Endothelial cell of umbilical vein (primary cell): ENCODE measurements around the gene BAZ1B. TPM values are rescaled to one million over a fixed set of nuclear protein-coding genes. Genes with fewer than 3 reads are reported as not detected.

Source experiments
- BruUV-seq: library from RNA; stranded (reverse); fragments of 400-500 nt; replicated peaks from 2 replicates; lab custom pipeline; 2021; lab: Mats Ljungman, UMichigan
- CTCF ChIA-PET: fragments of 300-600, 350-600 bp; sonication (Branson Sonifier 250); formaldehyde crosslinking; loops from one replicate; lab custom pipeline; 2021; ENCODE audit warnings: antibody characterized with exemption, inconsistent platforms; lab: Charles Lee
- POLR2A ChIA-PET: fragments of 300-600, 350-600 bp; sonication (Branson Sonifier 250); formaldehyde crosslinking; loops from one replicate; lab custom pipeline; 2021; ENCODE audit warnings: antibody characterized with exemption, inconsistent platforms; lab: Charles Lee
- DNase-seq: peaks from one replicate; pipeline ENCODE4 v3.0.0-alpha.2; 2011; ENCODE audit warnings: low read depth, low spot score
- FAIRE-seq: peaks from 2 replicates; lab custom pipeline; 2011; peaks lifted over from hg19 to GRCh38; lab: Jason Lieb, UNC
- H2AFZ ChIP-seq: 2 replicates; pipeline ENCODE4 v1.6.0; 2012; ENCODE audit warnings: low read depth, low read length, control low read depth, inconsistent platforms
- H3K27ac ChIP-seq: 2 replicates; pipeline ENCODE4 v1.5.1; 2011; ENCODE audit warnings: low read depth, mild to moderate bottlenecking, control low read depth, low read length, moderate library complexity; ENCODE audit not compliant: insufficient read depth
- H3K27me3 ChIP-seq, 2 experiments: 2 replicates each; pipeline versions ENCODE4 v1.6.0 to v1.6.1; 2011; ENCODE audit warnings: low read length in 2 of 2, mixed read lengths in 1 of 2; ENCODE audit not compliant: control insufficient read depth in 2 of 2, insufficient read depth in 2 of 2
- H3K36me3 ChIP-seq, 2 experiments: 2 replicates in 1 of 2; 3 replicates in 1 of 2; pipeline ENCODE4 v1.5.1; 2011; ENCODE audit warnings: low read length in 2 of 2, mild to moderate bottlenecking in 1 of 2, moderate library complexity in 1 of 2; ENCODE audit not compliant: control insufficient read depth in 2 of 2, insufficient read depth in 2 of 2; ENCODE audit errors: extremely low read depth in 1 of 2
- H3K4me1 ChIP-seq: 3 replicates; pipeline ENCODE4 v1.5.1; 2011; ENCODE audit warnings: mild to moderate bottlenecking, low read length; ENCODE audit not compliant: control insufficient read depth, insufficient read depth; ENCODE audit errors: extremely low read depth
- H3K4me2 ChIP-seq: 2 replicates; pipeline ENCODE4 v1.6.1; 2011; ENCODE audit warnings: low read length, control low read depth, mixed read lengths; ENCODE audit not compliant: insufficient read depth
- H3K4me3 ChIP-seq, 3 experiments: fragments of 200-600 bp in 1 of 3; sonication (generic), shearing (Covaris generic) in 1 of 3; replicated peaks in 1 of 3; 2 replicates each; pipeline ENCODE4 v1.5.1; 2011 to 2016; ENCODE audit warnings: control low read depth in 3 of 3, low read length in 3 of 3, mild to moderate bottlenecking in 2 of 3, inconsistent platforms in 1 of 3, low read depth in 1 of 3, moderate library complexity in 1 of 3; ENCODE audit not compliant: insufficient read depth in 1 of 3
- H3K79me2 ChIP-seq: 2 replicates; pipeline ENCODE4 v1.6.0; 2012; ENCODE audit warnings: low read length, inconsistent platforms; ENCODE audit not compliant: control insufficient read depth, insufficient read depth
- H3K9ac ChIP-seq: replicated peaks from 2 replicates; pipeline ENCODE3; 2011; ENCODE audit warnings: low read length, control low read depth; ENCODE audit not compliant: insufficient read depth; ENCODE audit errors: extremely low read depth
- H3K9me1 ChIP-seq: replicated peaks from 3 replicates; pipeline ENCODE4 v1.6.0; 2011; ENCODE audit warnings: mild to moderate bottlenecking, low read length; ENCODE audit not compliant: control insufficient read depth, insufficient read depth; ENCODE audit errors: extremely low read depth
- H3K9me3 ChIP-seq: replicated peaks from 2 replicates; pipeline ENCODE4 v1.5.1; 2012; ENCODE audit warnings: low read length, inconsistent platforms; ENCODE audit not compliant: control insufficient read depth, insufficient read depth
- H4K20me1 ChIP-seq: replicated peaks from 2 replicates; pipeline ENCODE3; 2011; ENCODE audit warnings: mild to moderate bottlenecking, low read length; ENCODE audit not compliant: control insufficient read depth, insufficient read depth; ENCODE audit errors: extremely low read depth
- CTCF ChIP-seq, 2 donors: IDR thresholded peaks; 1 replicate in 1 of 2; 2 replicates in 1 of 2; pipeline ENCODE4 v1.5.1; 2011; ENCODE audit warnings: low read length in 2 of 2, mild to moderate bottlenecking in 2 of 2, moderate library complexity in 2 of 2, control low read depth in 1 of 2, inconsistent platforms in 1 of 2, low read depth in 1 of 2; ENCODE audit not compliant: insufficient read depth in 1 of 2; ENCODE audit errors: extremely low read depth in 1 of 2
- EZH2 ChIP-seq: IDR thresholded peaks from 2 replicates; pipeline ENCODE4 v1.6.1; 2012; ENCODE audit warnings: borderline replicate concordance, low read depth, mild to moderate bottlenecking, moderate library complexity, low read length, inconsistent platforms; ENCODE audit not compliant: severe bottlenecking
- FOS ChIP-seq: IDR thresholded peaks from 2 replicates; pipeline ENCODE4 v1.6.1; 2011; ENCODE audit warnings: mild to moderate bottlenecking, low read length, moderate library complexity, borderline replicate concordance; ENCODE audit not compliant: insufficient read depth
- GATA2 ChIP-seq: IDR thresholded peaks from 2 replicates; pipeline ENCODE4 v1.7.0; 2011; ENCODE audit warnings: low read depth, mild to moderate bottlenecking, moderate library complexity, mixed read lengths, low read length; ENCODE audit not compliant: insufficient read length, insufficient read depth
- JUN ChIP-seq: IDR thresholded peaks from 2 replicates; pipeline ENCODE4 v1.6.1; 2011; ENCODE audit warnings: borderline replicate concordance, low read depth; ENCODE audit not compliant: insufficient read length, insufficient read depth
- MAX ChIP-seq: IDR thresholded peaks from 2 replicates; pipeline ENCODE4 v1.6.1; 2011; ENCODE audit not compliant: insufficient read depth, insufficient read length
- MYC ChIP-seq: IDR thresholded peaks from one replicate; pipeline ENCODE4 v1.6.1; 2011; ENCODE audit warnings: mild to moderate bottlenecking, low read depth, low read length
- POLR2A ChIP-seq: IDR thresholded peaks from 2 replicates; pipeline ENCODE4 v1.6.1; 2012; ENCODE audit warnings: low read depth, mild to moderate bottlenecking, control low read depth, low read length
- POLR2AphosphoS5 ChIP-seq: IDR thresholded peaks from 2 replicates; pipeline ENCODE4 v1.6.1; 2012; ENCODE audit warnings: low read depth, mild to moderate bottlenecking, control low read depth, low read length, moderate library complexity; ENCODE audit not compliant: insufficient read depth
- dilution Hi-C: fragments of 300-500 bp; cut with MboI; formaldehyde crosslinking; loops from one replicate; pipeline ENCODE4 v1.15.0; 2019; ENCODE audit warnings: low sequenced_read_pairs; ENCODE audit not compliant: extremely low pct_ligation_motif_present
- intact Hi-C: fragments of 100-400 bp; cut with micrococcal nuclease; formaldehyde crosslinking; loops from one replicate; pipeline ENCODE4 v1.10.0; 2022
- polyA plus RNA-seq, 4 experiments: library from polyadenylated mRNA; depleted of rRNA in 3 of 4; stranded (reverse) in 3 of 4; unstranded in 1 of 4; fragments of >200 nt; gene quantifications; 2 replicates each; pipeline versions ENCODE4 v1.2.1 to v1.2.3, GENCODE V29; 2011 to 2012; ENCODE audit warnings: missing spikeins in 1 of 4
- total RNA-seq: library from RNA; stranded (reverse); gene quantifications from 2 replicates; pipeline ENCODE4 v1.2.3, GENCODE V29; 2021

The BAZ1B gene
- total and polyA plus RNA-seq, 2 donors (not counting 3 experiments of a cell fraction or from before 2014, with no cell fraction given), result 16.2 to 74.7 TPM

- H3K27me3 ChIP-seq, result no peaks in the 10 kb centered on the region
- H3K9me1 ChIP-seq, result no peaks in the 10 kb centered on the region
- peaks cover 49% of the 10 kb centered on the region for H3K79me2 ChIP-seq
- peak overlapping the region; percentile 65 for H3K27ac ChIP-seq
- H3K4me3 ChIP-seq, result peak overlapping the region; percentile 83 to 91 (median 89)
- POLR2A ChIA-PET, result interaction anchor here (0.6 to 1.8 kb wide), 3 partner anchors 35 to 495 kb away, joined by 4 to 8 read pairs (median 5); partner anchors contain the start of genes ABHD11 and BCL7B
- CTCF ChIA-PET, result interaction anchor here (0.8 to 2.3 kb wide), 6 partner anchors 11 to 204 kb away, joined by 3 to 8 read pairs (median 4); no protein-coding TSS in a partner anchor
- dilution Hi-C loops (no loop called here), intact Hi-C loops (loop anchor here (1.0 to 2.0 kb wide), 4 partner anchors 36 to 213 kb away; partner anchors contain the start of genes BCL7B and TBL2)
- H3K9me3 ChIP-seq, result no peaks in the 10 kb centered on the region
- peaks cover 22% of the 10 kb centered on the region for H3K4me1 ChIP-seq
- H4K20me1 ChIP-seq, result peaks cover 4% of the 10 kb centered on the region
- H3K9ac ChIP-seq, result peak overlapping the region; percentile 66
- DNase-seq (no peak), FAIRE-seq (no peak)
- no peaks in the 10 kb centered on the region for H3K36me3 ChIP-seq
- no peak overlapping the region for H3K4me2 ChIP-seq
- no peak for TF ChIP-seq MYC
- no peak for TF ChIP-seq POLR2A
- no peak for TF ChIP-seq POLR2AphosphoS5
- H2AFZ ChIP-seq, result peak overlapping the region; percentile 61
- BruUV-seq, result no TSS peak
Observed at GRCh38 chr7:73521636-73522104, 423 bp downstream of the BAZ1B start.

- BruUV-seq, result no TSS peak
- CTCF ChIA-PET, result interaction anchor here (0.8 to 2.3 kb wide), 7 partner anchors 9 to 214 kb away, joined by 3 to 8 read pairs (median 4); no protein-coding TSS in a partner anchor
Observed at GRCh38 chr7:73520673-73521635, 1.1 kb downstream of the BAZ1B start.

More at GRCh38 chr7:73520673-73521635, 1.1 kb downstream of the BAZ1B start:
- H3K79me2 ChIP-seq, result peaks cover 56% of the 10 kb centered on the region
- peak overlapping the region; percentile 62 for H3K27ac ChIP-seq
- H2AFZ ChIP-seq, result no peak overlapping the region
- peaks cover 4% of the 10 kb centered on the region for H4K20me1 ChIP-seq
- no peaks in the 10 kb centered on the region for H3K9me1 ChIP-seq
- H3K4me2 ChIP-seq, result peak overlapping the region; percentile 65
- no peaks in the 10 kb centered on the region for H3K36me3 ChIP-seq
- FAIRE-seq (peak; percentile 80), DNase-seq (peak; percentile 40)
- intact Hi-C loops, result no loop called here
- peaks cover 22% of the 10 kb centered on the region for H3K4me1 ChIP-seq
- dilution Hi-C loops, result no loop called here
- H3K9ac ChIP-seq, result peak overlapping the region; percentile 66
- no peak for TF ChIP-seq POLR2A
- TF ChIP-seq FOS, result no peak
- no peak for TF ChIP-seq MYC
- TF ChIP-seq CTCF (IDR thresholded peaks at IDR 0.05; ENCODE audit: extremely low read depth in 1 of 2, insufficient read depth in 1 of 2, low read depth in 1 of 2, low read length in 2 of 2), result no peak
- TF ChIP-seq JUN, result no peak
- no peak for TF ChIP-seq MAX
- no peak for TF ChIP-seq POLR2AphosphoS5
- no peak for TF ChIP-seq EZH2
- TF ChIP-seq GATA2, result no peak
- no peaks in the 10 kb centered on the region for H3K27me3 ChIP-seq
- H3K9me3 ChIP-seq, result no peaks in the 10 kb centered on the region
- H3K4me3 ChIP-seq, result peak overlapping the region; percentile 83 to 91 (median 89)
- POLR2A ChIA-PET, result interaction anchor here (1.8 kb wide), 1 partner anchor 36 kb away, joined by 5 read pairs; the partner anchor contains the start of gene BCL7B
